ENCODE data around the gene UBN1.

UBN1 gene

GRCh38 chr16:4801962-4802658 lies 45.2 kb upstream of the UBN1 start, which contains the start of gene ROGDI:
Gene ROGDI, minus strand, starts transcription at chr16:4802633. Its CDS starts 62 bp downstream, at chr16:4802571.
- H3K4me1 ChIP-seq (ENCODE audit: control insufficient read depth, insufficient read depth, low read length): peaks cover 3% of the 10 kb centered on the region; the same call in 1 of the 2 replicates
- CTCF ChIA-PET: no interaction called here
- H3K36me3 ChIP-seq (ENCODE audit: control insufficient read depth in 2 of 2, insufficient read depth in 1 of 2, low read length in 2 of 2): peaks cover 5 to 52% of the 10 kb centered on the region in 2 experiments; a peak in 2 of 3 replicates
- TF ChIP-seq ZBTB7A (tag by site-specific recombination; IDR thresholded peaks at IDR 0.05; ENCODE audit: low read depth): no peak
- no peak for TF ChIP-seq YY2 (tag by site-specific recombination; IDR thresholded peaks at IDR 0.05)
- peak; percentile 70 for TF ChIP-seq ZEB2 (tag by site-specific recombination; IDR thresholded peaks at IDR 0.05)
- TF ChIP-seq ZNF202 (tag by site-specific recombination; IDR thresholded peaks at IDR 0.05; ENCODE audit: borderline replicate concordance): no peak
- 0 out of 2 replicates have a peak, but pooled peaks have one; percentile 45 for TF ChIP-seq ZNF501 (tag by site-specific recombination; IDR thresholded peaks at IDR 0.05)
- 0 out of 2 replicates have a peak, but pooled peaks have one; percentile 1 for TF ChIP-seq ZNF660 (tag by site-specific recombination; IDR thresholded peaks at IDR 0.05)
- TF ChIP-seq KLF7 (tag by site-specific recombination; IDR thresholded peaks at IDR 0.05; ENCODE audit: borderline replicate concordance): 0 out of 2 replicates have a peak, but pooled peaks have one; percentile 26
- TF ChIP-seq MZF1 (tag by site-specific recombination; IDR thresholded peaks at IDR 0.05; ENCODE audit: borderline replicate concordance): no peak
- TF ChIP-seq INSM2 (tag by site-specific recombination; IDR thresholded peaks at IDR 0.05): 0 out of 2 replicates have a peak, but pooled peaks have one; percentile 12
- no peak for TF ChIP-seq ZNF248 (tag by site-specific recombination; IDR thresholded peaks at IDR 0.05)
- peak; percentile 59 for TF ChIP-seq ZBTB26 (tag by site-specific recombination; optimal IDR thresholded peaks at IDR 0.05)
- 0 out of 2 replicates have a peak, but pooled peaks have one; percentile 62 for TF ChIP-seq REPIN1 (tag by site-specific recombination; IDR thresholded peaks at IDR 0.05; ENCODE audit: low read depth)
- TF ChIP-seq ZNF16 (tag by site-specific recombination; IDR thresholded peaks at IDR 0.05; ENCODE audit: low read depth): no peak
- TF ChIP-seq GFI1B (tag by site-specific recombination; IDR thresholded peaks at IDR 0.05): no peak
- peak; percentile 49 for TF ChIP-seq ZIC2 (tag by site-specific recombination; IDR thresholded peaks at IDR 0.05)
- TF ChIP-seq SP7 (tag by site-specific recombination; IDR thresholded peaks at IDR 0.05): no peak; the same call in 1 of the 2 replicates
- TF ChIP-seq PRDM2 (tag by site-specific recombination; IDR thresholded peaks at IDR 0.05; ENCODE audit: borderline replicate concordance): no peak
- no peak for TF ChIP-seq MEIS1 (CRISPR knock-in tag; IDR thresholded peaks at IDR 0.05; ENCODE audit: borderline replicate concordance)
- no peak for TF ChIP-seq ZNF623 (tag by site-specific recombination; IDR thresholded peaks at IDR 0.05)
- TF ChIP-seq KLF1 (tag by site-specific recombination; IDR thresholded peaks at IDR 0.05): peak; percentile 87
- TF ChIP-seq ZNF138 (tag by site-specific recombination; IDR thresholded peaks at IDR 0.05; ENCODE audit: borderline replicate concordance): no peak
- no peak for TF ChIP-seq ZNF658 (tag by site-specific recombination; IDR thresholded peaks at IDR 0.05)
- peak; percentile 55; the same call in 1 of the 2 replicates for TF ChIP-seq ZBTB17 (tag by site-specific recombination; IDR thresholded peaks at IDR 0.05)
- TF ChIP-seq ZBTB48 (tag by site-specific recombination; IDR thresholded peaks at IDR 0.05): no peak
- no peak for TF ChIP-seq SCRT1 (tag by site-specific recombination; IDR thresholded peaks at IDR 0.05; ENCODE audit: borderline replicate concordance)
- TF ChIP-seq KLF17 (tag by site-specific recombination; IDR thresholded peaks at IDR 0.05): peak; percentile 44; the same call in 1 of the 2 replicates
- TF ChIP-seq ZNF692 (tag by site-specific recombination; IDR thresholded peaks at IDR 0.05): no peak

More at GRCh38 chr16:4801962-4802658, 45.2 kb upstream of the UBN1 start, which contains the start of gene ROGDI:
- H3K27ac ChIP-seq (ENCODE audit: extremely low read depth, low read depth, low read length): peak within 1 kb of the TSS; percentile 69
- H3K9me3 ChIP-seq (ENCODE audit: control insufficient read depth, insufficient read depth, low read depth, low read length): no peaks in the 10 kb centered on the region
- POLR2A ChIA-PET: interaction anchor here (0.6 to 3.2 kb wide), 12 partner anchors 9 to 254 kb away, joined by 3 to 19 read pairs (median 4); partner anchors contain the start of genes ANKS3, DNAAF8, GLYR1 and NUDT16L1
- peak within 1 kb of the TSS; percentile 80 for H3K4me3 ChIP-seq (ENCODE audit: low read depth, low read length)

Measured in HEK293 (cell line).